IPS DF 6.9 (cell line): ENCODE data around the gene ARHGAP4.

Experiments used
- DNase-seq: peaks from one replicate; pipeline ENCODE4 v3.0.0-alpha.2; 2013; ENCODE audit warnings: low read depth, low spot score
- H3K27ac ChIP-seq: one replicate; pipeline ENCODE4 v1.5.1; 2013; ENCODE audit warnings: low read length, control low read depth
- H3K27me3 ChIP-seq: 2 replicates; pipeline ENCODE4 v1.6.1; 2013; ENCODE audit warnings: mild to moderate bottlenecking, low read length; ENCODE audit not compliant: control insufficient read depth, insufficient read depth
- H3K36me3 ChIP-seq: 2 replicates; pipeline ENCODE4 v1.6.1; 2013; ENCODE audit warnings: low read length; ENCODE audit not compliant: control insufficient read depth, insufficient read depth
- H3K4me1 ChIP-seq: 2 replicates; pipeline ENCODE4 v1.6.1; 2013; ENCODE audit warnings: low read length; ENCODE audit not compliant: control insufficient read depth, insufficient read depth
- H3K4me3 ChIP-seq: 2 replicates; pipeline ENCODE4 v1.5.1; 2013; ENCODE audit warnings: mild to moderate bottlenecking, low read length
- H3K9me3 ChIP-seq: 2 replicates; pipeline ENCODE4 v1.6.1; 2013; ENCODE audit warnings: low read length, inconsistent platforms; ENCODE audit not compliant: control insufficient read depth, insufficient read depth
- WGBS: extraction: QIAGEN DNeasy Blood & Tissue Kit; methylation state at CpG from one replicate; pipeline ENCODE4 v1.1.7; 2013; ENCODE audit warnings: mixed read lengths, missing lambda C conversion rate; ENCODE audit not compliant: insufficient read length, insufficient coverage; 5-methylcytosine and 5-hydroxymethylcytosine counted together

ARHGAP4 gene

GRCh38 chrX:153905481-153906095 lies 20.5 kb downstream of the ARHGAP4 start:
- no peak overlapping the region for H3K4me3 ChIP-seq

DNA sequence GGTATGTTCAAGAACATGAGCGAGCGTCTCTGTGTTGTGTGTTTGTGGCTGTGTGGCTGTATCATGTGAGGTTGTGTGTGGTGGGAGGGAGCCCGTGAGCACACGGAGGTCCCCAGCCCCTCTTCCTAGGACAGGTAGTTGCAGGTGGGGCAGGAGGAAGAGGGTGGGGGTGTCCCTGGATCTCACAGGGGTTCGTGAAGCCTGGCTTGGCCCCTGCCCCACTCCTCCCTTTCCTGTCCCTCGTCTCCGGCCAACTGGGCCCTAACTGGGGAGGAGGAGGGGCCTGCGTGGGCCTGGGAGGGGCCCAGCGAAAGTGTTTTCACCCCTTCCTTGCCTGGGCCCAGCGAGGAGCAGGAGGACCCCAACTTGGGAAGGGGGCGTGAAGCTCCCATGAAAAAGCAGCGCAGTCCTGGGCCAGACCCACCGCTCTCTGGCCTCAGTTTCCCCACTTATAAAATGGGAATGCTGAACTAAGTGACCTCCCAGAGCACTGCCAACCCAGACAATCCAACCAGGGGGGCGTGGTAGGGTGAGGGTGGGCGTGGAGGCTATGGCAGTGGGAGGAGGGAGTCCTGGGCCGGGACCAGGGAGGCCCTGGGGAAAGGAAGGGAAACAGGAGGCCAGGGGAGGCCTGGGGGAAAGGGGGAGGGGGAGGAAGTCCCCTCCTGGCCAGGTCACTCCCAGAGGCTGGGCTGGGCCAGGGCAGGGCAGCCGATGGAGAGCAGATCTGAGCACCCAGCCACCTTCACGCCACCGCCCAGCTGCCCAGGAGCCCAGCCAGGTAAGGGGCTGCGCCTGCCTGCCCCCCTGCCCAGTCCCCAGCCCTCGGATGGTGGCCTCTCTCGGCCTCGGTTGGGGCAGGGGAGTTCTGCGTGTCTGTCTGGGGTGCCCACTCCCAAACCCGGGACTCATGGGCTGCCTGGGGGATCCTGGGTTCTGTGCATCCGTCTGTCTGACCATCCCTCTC lies 21.8 kb downstream of the ARHGAP4 start, which contains the start of gene AVPR2:
Gene AVPR2, plus strand, starts transcription at position 683 of the 967 bp plus-strand sequence. CDS start 473 bp downstream, outside the sequence.
- DNase-seq, result no peak
- no peaks in the 10 kb centered on the region for H3K27me3 ChIP-seq
- no peaks in the 10 kb centered on the region for H3K36me3 ChIP-seq
- H3K4me1 ChIP-seq, result peaks cover 5% of the 10 kb centered on the region
- H3K27ac ChIP-seq, result no peak within 1 kb of the TSS
- no peak within 1 kb of the TSS for H3K4me3 ChIP-seq
- WGBS, result no CpG with 5 or more reads among the region's 26 CpGs
- H3K9me3 ChIP-seq, result no peaks in the 10 kb centered on the region

More at GRCh38 chrX:153905481-153906095, 20.5 kb downstream of the ARHGAP4 start:
- no peaks in the 10 kb centered on the region for H3K9me3 ChIP-seq
- no peaks in the 10 kb centered on the region; the same call in 1 of the 2 replicates for H3K36me3 ChIP-seq
- H3K27ac ChIP-seq, result no peak overlapping the region
- whole genome bisulfite sequencing, result no CpG with 5 or more reads among the region's 32 CpGs
- H3K4me1 ChIP-seq, result peaks cover 6% of the 10 kb centered on the region
- DNase-seq, result no peak
- H3K27me3 ChIP-seq, result no peaks in the 10 kb centered on the region

GRCh38 chrX:153903238-153903980 lies 22.7 kb downstream of the ARHGAP4 start:
- Histone ChIP-seq H3K9me3 (no peaks in the 10 kb centered on the region), H3K27me3 (no peaks in the 10 kb centered on the region), H3K4me3 (no peak overlapping the region), H3K4me1 (peaks cover 5% of the 10 kb centered on the region), H3K36me3 (no peaks in the 10 kb centered on the region), H3K27ac (no peak overlapping the region)
- WGBS, result 100% methylated on average over 1 of the region's 18 CpGs
- DNase-seq, result no peak

- H3K9me3 ChIP-seq, result no peaks in the 10 kb centered on the region
- no peak overlapping the region for H3K27ac ChIP-seq
- DNase-seq, result no peak
- no peaks in the 10 kb centered on the region for H3K27me3 ChIP-seq
- H3K36me3 ChIP-seq, result no peaks in the 10 kb centered on the region
- H3K4me1 ChIP-seq, result peaks cover 5% of the 10 kb centered on the region
- no peak overlapping the region for H3K4me3 ChIP-seq
- no CpG with 5 or more reads among the region's 10 CpGs for WGBS
These were observed 23.7 kb downstream of the ARHGAP4 start for GRCh38 chrX:153902385-153902784.

DNA sequence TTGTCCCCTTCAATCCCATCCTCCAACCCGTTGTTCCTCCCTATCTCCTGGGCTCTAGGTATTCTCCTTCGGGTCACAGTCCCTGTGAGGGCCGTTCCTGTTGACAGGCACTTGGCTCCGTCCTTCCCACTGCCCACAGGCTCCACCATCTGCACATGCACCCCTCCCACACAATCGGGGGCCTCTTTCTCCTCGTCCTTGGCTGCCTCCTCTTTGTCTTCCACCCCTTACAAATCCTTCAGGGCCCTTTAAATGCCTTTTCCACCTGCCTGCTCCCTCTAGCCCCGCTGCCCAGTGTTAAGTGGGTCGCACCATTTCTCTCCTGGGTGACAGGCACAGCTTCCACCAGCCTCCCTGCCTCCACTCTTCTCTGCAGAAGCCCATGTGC lies 24.3 kb downstream of the ARHGAP4 start:
- no CpG with 5 or more reads among the region's 8 CpGs for WGBS
- H3K4me1 ChIP-seq, result peaks cover 5% of the 10 kb centered on the region

DNA sequence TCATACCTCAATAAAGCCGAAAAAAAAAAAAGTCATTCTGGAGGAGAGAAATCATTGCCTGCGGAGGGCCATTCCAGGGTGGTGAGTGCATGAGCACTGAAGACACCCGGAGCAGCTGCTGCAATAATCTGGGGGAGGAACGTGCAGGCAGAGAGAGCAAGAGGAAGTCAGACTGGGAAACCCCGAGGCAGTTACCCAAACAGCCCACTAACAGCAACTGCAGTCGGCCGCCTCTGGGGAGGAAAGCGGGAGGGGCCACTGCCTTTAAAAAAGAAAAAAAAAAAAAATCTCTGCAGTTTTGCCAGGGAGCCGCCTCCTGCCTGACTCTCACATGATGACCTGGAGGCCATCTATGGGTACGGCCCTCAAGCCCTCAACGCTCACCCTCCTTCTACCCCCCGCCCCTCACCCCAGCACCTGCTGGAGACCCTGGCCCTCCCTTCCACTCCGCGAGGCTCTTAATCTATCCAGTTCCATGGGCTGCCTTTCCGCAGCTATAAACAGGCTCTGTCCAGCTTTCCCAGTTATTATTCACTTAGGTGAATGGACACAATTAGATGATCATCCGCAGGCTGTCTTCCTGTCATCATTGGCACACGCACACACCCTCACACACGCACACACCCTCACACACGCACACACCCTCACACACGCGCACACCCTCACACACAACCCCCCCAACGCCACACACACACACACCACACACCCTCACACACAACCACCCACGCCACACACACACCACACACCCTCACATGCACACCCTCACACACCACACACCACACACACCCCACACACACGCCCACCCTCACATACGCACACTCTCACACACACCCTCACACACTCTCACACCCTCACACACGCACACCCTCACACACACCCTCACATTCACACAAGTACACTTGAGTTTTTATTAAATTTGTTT lies 25.0 kb downstream of the ARHGAP4 start:
- DNase-seq, result no peak
- Histone ChIP-seq H3K27ac (no peak overlapping the region), H3K27me3 (no peaks in the 10 kb centered on the region)

More for the DNA sequence above, 24.3 kb downstream of the ARHGAP4 start:
- Histone ChIP-seq H3K27me3 (no peaks in the 10 kb centered on the region), H3K4me3 (no peak overlapping the region), H3K36me3 (no peaks in the 10 kb centered on the region), H3K27ac (no peak overlapping the region), H3K9me3 (no peaks in the 10 kb centered on the region)
- DNase-seq, result no peak

DNA sequence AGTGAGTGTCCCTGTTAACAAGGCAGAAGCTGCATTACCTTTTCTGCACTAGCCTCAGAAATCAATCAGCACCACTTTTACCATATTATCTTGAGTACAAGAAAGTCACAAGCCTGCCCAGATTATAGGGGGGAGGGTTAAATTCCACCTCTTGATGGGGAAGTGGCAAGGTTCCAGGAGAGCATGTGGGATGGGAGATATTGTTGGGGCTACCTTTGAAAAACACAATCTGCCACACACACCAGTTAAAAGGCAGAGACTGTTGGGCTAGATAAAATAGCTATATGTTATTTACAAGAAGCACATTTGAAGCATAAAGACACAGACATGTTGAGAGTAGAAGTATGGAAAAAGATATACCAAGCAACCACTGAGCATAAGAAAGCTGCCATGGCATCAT lies 28.2 kb downstream of the ARHGAP4 start:
- H3K4me3 ChIP-seq, result no peak overlapping the region
- H3K4me1 ChIP-seq, result peaks cover 3% of the 10 kb centered on the region; the same call in 1 of the 2 replicates
- DNase-seq, result no peak
- no peaks in the 10 kb centered on the region for H3K9me3 ChIP-seq
- H3K36me3 ChIP-seq, result no peaks in the 10 kb centered on the region
- no peaks in the 10 kb centered on the region for H3K27me3 ChIP-seq
- no peak overlapping the region for H3K27ac ChIP-seq

More for the DNA sequence above, 25.0 kb downstream of the ARHGAP4 start:
- H3K4me1 ChIP-seq, result peaks cover 5% of the 10 kb centered on the region
- no peak overlapping the region for H3K4me3 ChIP-seq
- H3K9me3 ChIP-seq, result no peaks in the 10 kb centered on the region
- H3K36me3 ChIP-seq, result no peaks in the 10 kb centered on the region
- WGBS, result 100% methylated on average over 7 of the region's 26 CpGs

DNA sequence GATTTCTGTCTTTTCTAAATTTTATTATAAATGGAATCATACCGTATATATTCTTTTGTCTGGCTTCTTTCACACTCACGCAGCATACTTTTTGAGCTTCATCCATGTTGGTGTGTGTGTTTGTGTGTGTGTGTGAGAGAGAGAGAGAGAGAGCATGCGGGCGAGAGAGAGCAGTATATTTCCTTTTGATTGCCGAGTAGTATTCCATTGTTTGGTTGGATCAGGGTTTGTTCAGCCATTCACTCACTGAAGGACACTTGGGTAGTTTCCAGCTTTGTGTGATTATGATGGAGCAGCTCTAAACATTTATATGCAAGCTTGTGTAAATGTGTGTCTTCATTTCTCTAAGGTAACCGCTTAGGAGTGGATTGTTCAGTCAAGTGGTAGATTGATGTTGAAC lies 36.9 kb downstream of the ARHGAP4 start:
- H3K36me3 ChIP-seq, result no peaks in the 10 kb centered on the region
- no peaks in the 10 kb centered on the region for H3K27me3 ChIP-seq
- no peak overlapping the region for H3K27ac ChIP-seq
- no peaks in the 10 kb centered on the region for H3K9me3 ChIP-seq
- no peak overlapping the region for H3K4me3 ChIP-seq
- H3K4me1 ChIP-seq, result peaks cover 3% of the 10 kb centered on the region
- no CpG with 5 or more reads among the region's 6 CpGs for WGBS
- DNase-seq, result no peak

DNA sequence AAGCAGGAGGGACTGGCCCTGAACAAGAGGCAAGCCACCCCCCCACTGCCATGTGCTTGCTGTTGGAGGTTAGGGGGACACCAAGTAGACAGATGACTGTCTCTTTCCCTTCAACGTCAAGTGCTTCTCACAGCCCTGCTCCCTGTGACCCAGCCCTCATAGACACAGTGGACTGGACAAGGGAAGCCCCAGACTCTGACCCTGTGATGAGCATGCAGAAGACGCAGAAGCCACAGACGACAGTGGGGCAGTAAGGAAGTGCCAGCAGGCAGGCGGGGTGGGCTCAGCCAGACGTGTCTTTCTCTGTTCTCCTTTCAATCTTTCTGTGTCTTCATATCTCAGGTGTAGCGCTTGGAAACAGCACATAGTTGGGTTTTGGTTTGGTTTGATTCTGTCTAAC lies 37.7 kb downstream of the ARHGAP4 start:
- Histone ChIP-seq H3K4me3 (no peak overlapping the region), H3K4me1 (peaks cover 3% of the 10 kb centered on the region), H3K27me3 (no peaks in the 10 kb centered on the region), H3K36me3 (no peaks in the 10 kb centered on the region), H3K9me3 (no peaks in the 10 kb centered on the region), H3K27ac (no peak overlapping the region)
- no peak for DNase-seq
- WGBS, result no CpG with 5 or more reads among the region's 6 CpGs
